Prostate gland (tissue), 2 donors: ENCODE results near the gene BAIAP2L1. TPM values are rescaled to one million over a fixed set of nuclear protein-coding genes. Genes with fewer than 3 reads are reported as not detected.
A peak's percentile ranks its signal among the peaks of the same experiment; 100 is the strongest.
"Not testable (repeated sequence)": the region's sequence is repeated elsewhere in the genome, so short reads cannot be mapped to it uniquely, and the experiment has no call there.

Experiments
- DNase-seq: peaks from one replicate; pipeline ENCODE4 v3.0.0-alpha.2; 2019; ENCODE audit warnings: low spot score
- H3K27ac ChIP-seq, 2 donors: fragments of 200-600 bp; sonication (generic); 2 replicates each; pipeline ENCODE4 v1.5.1; 2017 to 2019
- H3K27me3 ChIP-seq: fragments of 200-600 bp; sonication (generic); replicated peaks from 2 replicates; pipeline ENCODE4 v1.5.1; 2019; ENCODE audit not compliant: insufficient read depth
- H3K36me3 ChIP-seq, 2 donors: fragments of 200-600 bp; sonication (generic); 1 replicate in 1 of 2; 2 replicates in 1 of 2; pipeline versions ENCODE4 v1.5.1 to v1.8.1; 2017 to 2019
- H3K4me1 ChIP-seq: fragments of 200-600 bp; sonication (generic); replicated peaks from 2 replicates; pipeline ENCODE4 v1.5.1; 2019
- H3K4me3 ChIP-seq, 2 donors: fragments of 200-600 bp; sonication (generic); 2 replicates each; pipeline ENCODE4 v1.5.1; 2017 to 2019
- H3K9me3 ChIP-seq: fragments of 200-600 bp; sonication (generic); 2 replicates; pipeline ENCODE4 v1.5.1; 2017
- CTCF ChIP-seq, 4 experiments: fragments of 200-600 bp in 2 of 4; fragments of 450-650 bp in 2 of 4; sonication (generic) in 2 of 4; IDR thresholded peaks; 1 replicate in 3 of 4; 2 replicates in 1 of 4; pipeline ENCODE4 v1.5.1; 2016 to 2019; ENCODE audit warnings: antibody characterized with exemption in 4 of 4, mild to moderate bottlenecking in 2 of 4, moderate library complexity in 2 of 4
- POLR2A ChIP-seq: fragments of 450-650 bp; IDR thresholded peaks from one replicate; pipeline ENCODE4 v1.6.1; 2016; ENCODE audit warnings: antibody characterized with exemption, mild to moderate bottlenecking
- POLR2AphosphoS5 ChIP-seq: sonication (generic); formaldehyde crosslinking; IDR thresholded peaks from one replicate; pipeline ENCODE4 v1.6.1; 2017; ENCODE audit warnings: antibody characterized with exemption
- WGBS: methylation state at CpG from one replicate; pipeline ENCODE4 v1.1.5; 2018; 5-methylcytosine and 5-hydroxymethylcytosine counted together
- intact Hi-C: fragments of 100-400 bp; cut with DNase I; formaldehyde crosslinking; loops from one replicate; pipeline ENCODE4 v1.14.2; 2022
- total RNA-seq, 2 donors: library from RNA; depleted of rRNA; stranded (reverse); fragments of >200 nt; gene quantifications; one replicate each; pipeline ENCODE4 v1.1.0, GENCODE V29; 2016

Gene BAIAP2L1
- total RNA-seq, 2 donors from 2014 or later, result 24.7 to 41.6 TPM

- no peak overlapping the region for H3K4me3 ChIP-seq
- no peak for DNase-seq
- H3K9me3 ChIP-seq, result no peaks in the 10 kb centered on the region
- WGBS, result 89% methylated on average over 13 of the region's 13 CpGs
- H3K4me1 ChIP-seq, result no peaks in the 10 kb centered on the region
- H3K36me3 ChIP-seq, result no peaks in the 10 kb centered on the region
- intact Hi-C loops, result loop anchor here (10.0 kb wide), 1 partner anchor 315 kb away; no protein-coding TSS in a partner anchor
- TF ChIP-seq CTCF (IDR thresholded peaks at IDR 0.05), result no peak
- no peaks in the 10 kb centered on the region for H3K27me3 ChIP-seq
- H3K27ac ChIP-seq, result no peak overlapping the region
Observed at GRCh38 chr7:98429799-98430198, 28.9 kb upstream of the BAIAP2L1 start.

- Histone ChIP-seq H3K4me1 (no peaks in the 10 kb centered on the region), H3K9me3 (no peaks in the 10 kb centered on the region), H3K27me3 (no peaks in the 10 kb centered on the region), H3K36me3 (no peaks in the 10 kb centered on the region), H3K4me3 (no peak overlapping the region), H3K27ac (no peak overlapping the region)
- no peak for TF ChIP-seq POLR2AphosphoS5
- no peak for TF ChIP-seq POLR2A
- TF ChIP-seq CTCF (IDR thresholded peaks at IDR 0.05), result no peak
- intact Hi-C loops, result no loop called here
- DNase-seq, result no peak
- 91% methylated on average over 2 of the region's 2 CpGs for WGBS
Observed at GRCh38 chr7:98423043-98423442, 22.2 kb upstream of the BAIAP2L1 start.

GRCh38 chr7:98420966-98421612 is 20.2 kb upstream of the BAIAP2L1 start:
- Histone ChIP-seq H3K4me1 (no peaks in the 10 kb centered on the region), H3K36me3 (no peaks in the 10 kb centered on the region), H3K9me3 (no peaks in the 10 kb centered on the region), H3K27ac (no peak overlapping the region), H3K4me3 (no peak overlapping the region), H3K27me3 (no peaks in the 10 kb centered on the region)
- 34% methylated on average over 27 of the region's 27 CpGs for WGBS
- intact Hi-C loops, result no loop called here
- DNase-seq, result peak; percentile 53
- TF ChIP-seq POLR2AphosphoS5 (no peak), CTCF (IDR thresholded peaks at IDR 0.05) (peak in 3 of 4 experiments; percentile 72 to 87 (median 79))

GRCh38 chr7:98419988-98420387 is 19.1 kb upstream of the BAIAP2L1 start:
- H3K4me3 ChIP-seq, H3K27me3 ChIP-seq, H3K36me3 ChIP-seq, DNase-seq, H3K4me1 ChIP-seq, H3K9me3 ChIP-seq, H3K27ac ChIP-seq, intact Hi-C loops: not testable (repeated sequence)
- 86% methylated on average over 3 of the region's 3 CpGs for WGBS

- not testable (repeated sequence) for H3K9me3 ChIP-seq
Observed at GRCh38 chr7:98419316-98419691, 18.4 kb upstream of the BAIAP2L1 start.

GRCh38 chr7:98418636-98419315 is 17.9 kb upstream of the BAIAP2L1 start:
- TF ChIP-seq CTCF (IDR thresholded peaks at IDR 0.05) (no peak), POLR2AphosphoS5 (no peak)
- intact Hi-C loops, result no loop called here
- no peaks in the 10 kb centered on the region for H3K36me3 ChIP-seq
- no peaks in the 10 kb centered on the region for H3K4me1 ChIP-seq
- H3K27ac ChIP-seq, result no peak overlapping the region
- no peak for DNase-seq
- H3K9me3 ChIP-seq, result no peaks in the 10 kb centered on the region
- 53% methylated on average over 7 of the region's 7 CpGs for WGBS
- no peaks in the 10 kb centered on the region for H3K27me3 ChIP-seq
- H3K4me3 ChIP-seq, result no peak overlapping the region

More at GRCh38 chr7:98419316-98419691, 18.4 kb upstream of the BAIAP2L1 start:
- H3K4me3 ChIP-seq, H3K27me3 ChIP-seq, DNase-seq, H3K36me3 ChIP-seq, intact Hi-C loops, H3K27ac ChIP-seq, H3K4me1 ChIP-seq: not testable (repeated sequence)
- 96% methylated on average over 5 of the region's 5 CpGs for WGBS
